Fibroblast of lung (primary cell): ENCODE results near the gene BBX.

Experiments used
- EZH2 ChIP-seq: IDR thresholded peaks from 2 replicates; pipeline ENCODE4 v1.5.1; 2012; ENCODE audit warnings: low read length, control low read depth, mild to moderate bottlenecking; ENCODE audit errors: missing control alignments
- TF ChIP-seq, protein P1 (sequence below), 2 donors: IDR thresholded peaks in 1 of 2; conservative IDR thresholded peaks in 1 of 2; 1 replicate in 1 of 2; 2 replicates in 1 of 2; pipeline ENCODE4 v1.5.1; 2011 to 2012; ENCODE audit warnings: low read length in 2 of 2, control low read depth in 1 of 2, inconsistent platforms in 1 of 2, low read depth in 1 of 2, mild to moderate bottlenecking in 1 of 2

DNA sequence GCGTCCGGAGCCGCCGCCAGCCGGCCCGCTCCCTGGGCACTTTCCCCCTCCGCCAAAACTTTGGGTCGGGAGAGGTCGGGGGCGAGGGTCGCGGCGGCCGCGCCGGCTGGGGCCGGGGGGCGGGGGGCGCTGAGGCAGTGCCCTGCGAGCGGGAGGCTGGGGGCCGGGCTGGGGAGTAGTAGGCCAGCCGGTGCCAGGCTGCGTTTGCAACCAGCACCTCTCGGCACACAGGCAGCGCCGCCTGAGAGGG is 452 bp downstream of the BBX start:
- TF ChIP-seq, protein P1, sequence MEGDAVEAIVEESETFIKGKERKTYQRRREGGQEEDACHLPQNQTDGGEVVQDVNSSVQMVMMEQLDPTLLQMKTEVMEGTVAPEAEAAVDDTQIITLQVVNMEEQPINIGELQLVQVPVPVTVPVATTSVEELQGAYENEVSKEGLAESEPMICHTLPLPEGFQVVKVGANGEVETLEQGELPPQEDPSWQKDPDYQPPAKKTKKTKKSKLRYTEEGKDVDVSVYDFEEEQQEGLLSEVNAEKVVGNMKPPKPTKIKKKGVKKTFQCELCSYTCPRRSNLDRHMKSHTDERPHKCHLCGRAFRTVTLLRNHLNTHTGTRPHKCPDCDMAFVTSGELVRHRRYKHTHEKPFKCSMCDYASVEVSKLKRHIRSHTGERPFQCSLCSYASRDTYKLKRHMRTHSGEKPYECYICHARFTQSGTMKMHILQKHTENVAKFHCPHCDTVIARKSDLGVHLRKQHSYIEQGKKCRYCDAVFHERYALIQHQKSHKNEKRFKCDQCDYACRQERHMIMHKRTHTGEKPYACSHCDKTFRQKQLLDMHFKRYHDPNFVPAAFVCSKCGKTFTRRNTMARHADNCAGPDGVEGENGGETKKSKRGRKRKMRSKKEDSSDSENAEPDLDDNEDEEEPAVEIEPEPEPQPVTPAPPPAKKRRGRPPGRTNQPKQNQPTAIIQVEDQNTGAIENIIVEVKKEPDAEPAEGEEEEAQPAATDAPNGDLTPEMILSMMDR (conservative IDR thresholded peaks at IDR 0.05 in 1 of 2, IDR thresholded peaks at IDR 0.05 in 1 of 2; ENCODE audit: low read depth in 1 of 2, low read length in 2 of 2), result no peak
- no peak for TF ChIP-seq EZH2
